Activated naive CD4-positive, alpha-beta T cell treated with Interleukin-2 at 50 U/mL for 16 hours (primary cell): ENCODE measurements around the gene PXDC1.
"Not testable (repeated sequence)": the region's sequence is repeated elsewhere in the genome, so short reads cannot be mapped to it uniquely, and the experiment has no call there.

Source experiments
- DNase-seq: peaks from one replicate; pipeline ENCODE4 v3.0.0-alpha.2; 2020

PXDC1 gene

GRCh38 chr6:3707751-3708412 lies 43.6 kb downstream of the PXDC1 start:
- no peak for DNase-seq

- no peak for DNase-seq
These were observed 44.5 kb downstream of the PXDC1 start for GRCh38 chr6:3707024-3707423.

GRCh38 chr6:3706547-3706946 lies 45.0 kb downstream of the PXDC1 start:
- no peak for DNase-seq

- no peak for DNase-seq
These were observed 49.9 kb downstream of the PXDC1 start for GRCh38 chr6:3701631-3702030.

- DNase-seq, result no peak
These were observed 52.3 kb downstream of the PXDC1 start for GRCh38 chr6:3699231-3699630.

- no peak for DNase-seq
These were observed 53.5 kb downstream of the PXDC1 start for GRCh38 chr6:3698021-3698420.

- no peak for DNase-seq
These were observed 53.9 kb downstream of the PXDC1 start for GRCh38 chr6:3697609-3698008.

- DNase-seq, result no peak
These were observed 54.9 kb downstream of the PXDC1 start for GRCh38 chr6:3696525-3697088.

- no peak for DNase-seq
These were observed 56.3 kb downstream of the PXDC1 start for GRCh38 chr6:3695065-3695817.

- no peak for DNase-seq
These were observed 57.7 kb downstream of the PXDC1 start for GRCh38 chr6:3693831-3694230.

GRCh38 chr6:3690506-3690905 lies 61.0 kb downstream of the PXDC1 start:
- no peak for DNase-seq

GRCh38 chr6:3687847-3688246 lies 63.7 kb downstream of the PXDC1 start:
- DNase-seq, result no peak

GRCh38 chr6:3683331-3683730 lies 68.2 kb downstream of the PXDC1 start:
- no peak for DNase-seq

- no peak for DNase-seq
These were observed 72.6 kb downstream of the PXDC1 start for GRCh38 chr6:3678946-3679345.

- not testable (repeated sequence) for DNase-seq
These were observed 73.8 kb downstream of the PXDC1 start for GRCh38 chr6:3677751-3678150.

- not testable (repeated sequence) for DNase-seq
These were observed 74.2 kb downstream of the PXDC1 start for GRCh38 chr6:3677351-3677750.
